HG02884 (cell line): ENCODE measurements around the gene FOXN3.

Source experiments
- ATAC-seq: cut with Tn5 transposase; IDR thresholded peaks from one replicate; pipeline ENCODE4 v1.9.1; 2021; ENCODE audit warnings: mild to moderate bottlenecking, moderate library complexity; ENCODE audit not compliant: unreplicated experiment

The FOXN3 gene

GRCh38 chr14:89283327-89284060 lies 133.5 kb downstream of the FOXN3 start:
- ATAC-seq, result peak; percentile 60

DNA sequence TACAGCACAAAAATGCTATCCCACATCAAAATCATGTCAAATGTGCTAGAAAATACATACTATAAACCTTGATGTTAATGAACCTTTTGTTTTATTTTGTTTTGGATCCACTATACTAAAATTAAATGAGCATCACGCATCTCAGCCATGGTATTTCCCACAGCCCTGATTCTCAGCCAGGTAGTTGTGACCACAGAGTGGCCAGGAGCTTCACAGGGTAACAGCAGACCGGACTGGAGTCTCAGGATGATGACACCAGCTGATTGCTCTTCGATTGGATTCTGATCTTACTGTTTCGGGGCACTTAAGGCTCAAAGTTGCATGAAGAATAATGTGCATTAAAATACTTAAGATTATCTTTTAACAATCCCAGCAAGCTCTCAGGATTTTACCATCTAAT lies 134.8 kb downstream of the FOXN3 start:
- no peak for ATAC-seq

- no peak for ATAC-seq
Measured at GRCh38 chr14:89280600-89280999, 136.4 kb downstream of the FOXN3 start.

DNA sequence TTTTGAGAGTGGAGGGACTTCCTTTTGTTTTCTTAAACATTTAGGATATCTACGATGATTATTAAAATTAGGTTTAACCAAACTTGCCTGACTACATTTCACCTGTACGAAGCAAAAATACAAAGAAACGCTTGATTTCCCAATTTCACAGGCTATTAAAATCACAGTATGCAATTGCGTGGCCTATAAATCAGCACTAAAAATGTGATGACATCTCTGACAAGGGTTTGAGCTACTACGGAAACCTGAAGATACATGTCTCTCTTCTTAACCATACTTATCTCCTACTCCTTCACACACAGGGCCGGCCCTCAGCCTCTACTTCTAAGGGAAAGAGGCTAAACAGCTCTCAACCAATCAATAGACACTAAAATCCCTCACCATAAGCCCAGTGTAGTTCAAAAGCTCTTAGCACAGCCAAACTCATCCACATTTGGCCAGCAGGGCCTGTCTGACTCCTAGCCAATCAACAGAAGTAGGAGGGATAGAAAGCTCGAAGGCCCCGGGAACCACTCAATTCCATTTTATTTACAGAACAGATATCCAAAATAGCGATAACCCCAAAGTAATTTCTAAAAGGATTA lies 137.3 kb downstream of the FOXN3 start:
- no peak for ATAC-seq

GRCh38 chr14:89277203-89277602 lies 139.8 kb downstream of the FOXN3 start:
- ATAC-seq, result no peak

DNA sequence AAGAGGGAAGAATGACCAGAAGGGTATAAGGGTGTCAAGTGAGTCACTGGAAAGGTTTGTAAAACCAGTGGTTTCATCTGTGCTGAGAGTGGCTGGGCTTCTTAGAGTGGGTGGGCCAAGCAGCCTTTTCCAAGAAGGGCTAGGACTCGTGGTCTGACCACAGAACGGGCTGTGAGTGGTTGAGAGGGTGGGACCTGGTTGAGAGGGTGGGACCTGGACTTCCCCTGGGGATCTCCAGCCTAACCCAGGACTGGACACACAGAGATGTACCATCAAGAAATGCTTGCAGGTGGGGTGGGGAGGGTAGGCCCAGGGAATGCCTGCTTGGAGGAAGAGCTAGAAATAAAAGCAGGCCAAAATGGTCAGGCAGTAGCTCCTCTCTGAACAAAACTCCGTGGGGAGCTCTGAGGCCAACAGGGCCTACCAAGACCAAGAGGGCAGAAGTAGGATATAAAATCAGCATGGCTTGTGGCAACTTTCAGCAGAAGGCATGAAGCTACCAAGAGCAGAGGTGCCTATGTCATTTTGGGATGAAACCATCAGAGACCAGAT lies 140.5 kb downstream of the FOXN3 start:
- peak; percentile 96 for ATAC-seq

GRCh38 chr14:89270439-89271227 lies 146.4 kb downstream of the FOXN3 start:
- no peak for ATAC-seq

DNA sequence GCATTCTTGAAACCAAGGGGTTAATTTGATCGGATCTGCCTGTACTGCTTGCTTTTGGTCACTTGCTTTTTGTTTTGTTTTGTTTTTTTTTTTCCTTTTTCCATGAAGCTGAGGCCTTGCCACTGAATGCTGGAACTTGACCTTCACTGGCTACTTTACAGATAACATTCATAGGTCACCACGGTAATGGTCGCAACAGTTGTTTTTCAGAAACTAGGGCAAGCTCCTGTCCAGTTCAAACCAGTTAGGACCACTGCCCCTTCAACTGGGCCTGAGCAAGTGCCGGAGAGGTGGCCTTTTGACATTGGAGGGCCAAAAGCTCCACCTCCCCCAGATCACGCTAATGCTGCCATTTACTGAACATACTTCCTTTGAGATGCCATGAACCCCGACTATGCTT lies 147.6 kb downstream of the FOXN3 start:
- ATAC-seq, result no peak

- ATAC-seq, result no peak
Measured at GRCh38 chr14:89268514-89268913, 148.5 kb downstream of the FOXN3 start.

GRCh38 chr14:89267656-89268055 lies 149.4 kb downstream of the FOXN3 start:
- no peak for ATAC-seq

DNA sequence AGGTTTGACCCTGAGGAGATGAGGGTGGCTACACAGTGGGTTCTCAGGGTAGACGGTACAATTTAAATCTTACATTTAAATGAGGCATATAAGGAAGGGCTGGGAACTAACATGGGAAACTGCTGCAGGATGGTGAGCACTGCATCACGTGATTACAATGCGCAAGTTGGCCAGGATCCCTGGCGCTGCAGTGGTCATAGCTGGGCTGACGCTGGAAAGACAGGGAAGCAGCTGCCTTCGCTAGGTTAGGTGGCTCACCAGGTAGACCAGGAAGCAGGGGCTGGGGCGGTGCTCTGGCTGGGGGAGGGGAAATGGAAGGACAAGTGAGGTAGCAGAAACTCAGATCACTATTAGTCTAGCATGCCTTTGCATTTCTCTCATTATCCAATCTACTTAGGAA lies 149.9 kb downstream of the FOXN3 start:
- ATAC-seq, result no peak

DNA sequence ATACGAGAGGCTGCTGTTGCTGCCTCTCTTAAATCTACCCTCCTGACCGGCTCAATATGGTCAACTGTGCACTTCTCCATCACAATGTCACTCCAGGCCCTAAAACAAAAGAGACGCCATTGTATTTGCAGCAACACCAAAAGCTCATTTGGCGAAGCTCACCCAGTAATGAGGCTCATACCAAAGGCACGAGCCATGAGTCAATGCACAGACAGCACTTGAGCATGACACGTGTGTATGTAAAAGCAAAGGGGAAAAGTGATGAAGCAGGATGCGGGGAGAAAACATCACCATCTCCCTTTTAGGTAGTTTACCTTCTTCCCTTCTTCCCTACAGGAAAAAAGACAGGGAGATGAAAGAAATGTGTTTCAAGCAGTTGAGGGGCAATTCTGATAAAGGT lies 150.3 kb downstream of the FOXN3 start:
- no peak for ATAC-seq

- ATAC-seq, result no peak
Measured at GRCh38 chr14:89265234-89265633, 151.8 kb downstream of the FOXN3 start.

DNA sequence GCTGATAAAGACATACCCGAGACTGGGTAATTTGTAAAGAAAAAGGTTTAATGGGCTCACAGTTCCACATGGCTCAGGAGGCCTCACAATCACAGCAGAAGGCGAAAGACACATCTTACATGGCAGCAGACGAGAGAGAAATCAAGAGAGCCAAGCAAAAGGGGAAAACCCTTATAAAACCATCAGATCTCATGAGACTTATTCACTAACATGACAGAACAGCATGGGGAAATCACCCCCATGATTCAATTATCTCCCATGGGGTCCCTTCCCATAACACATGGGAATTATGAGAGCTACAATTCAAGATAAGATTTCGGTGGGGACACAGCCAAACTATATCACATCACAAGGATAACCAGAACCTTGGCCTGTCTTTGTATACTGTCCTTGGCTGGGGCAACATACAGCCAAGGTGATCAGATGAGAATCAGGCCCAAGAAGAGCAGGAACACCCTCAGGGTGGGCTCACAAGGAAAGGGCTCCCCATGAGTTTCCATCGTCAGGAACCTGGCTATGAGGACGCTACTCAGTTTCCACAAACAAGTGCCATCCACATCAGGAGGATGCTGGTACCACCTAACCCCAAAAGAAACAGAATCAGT lies 152.7 kb downstream of the FOXN3 start:
- ATAC-seq, result no peak

DNA sequence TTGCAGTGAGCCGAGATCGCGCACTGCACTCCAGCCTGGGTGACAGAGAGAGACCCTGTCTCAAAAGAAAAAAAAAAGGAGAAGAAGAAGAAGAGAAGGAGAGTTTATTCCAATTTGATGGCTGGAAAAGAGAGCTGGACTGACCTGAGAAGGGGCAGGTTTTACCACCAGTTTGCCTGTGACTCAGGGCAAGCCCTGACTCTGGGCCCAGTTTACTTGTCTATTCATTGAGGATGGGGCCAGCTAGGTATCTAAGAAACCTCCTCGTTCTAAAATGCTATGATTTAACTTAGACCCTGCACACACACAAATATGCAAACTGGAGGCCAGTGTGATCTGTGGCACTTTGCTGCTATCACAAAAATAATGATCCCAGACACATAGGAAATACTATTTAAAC lies 155.0 kb downstream of the FOXN3 start:
- no peak for ATAC-seq

DNA sequence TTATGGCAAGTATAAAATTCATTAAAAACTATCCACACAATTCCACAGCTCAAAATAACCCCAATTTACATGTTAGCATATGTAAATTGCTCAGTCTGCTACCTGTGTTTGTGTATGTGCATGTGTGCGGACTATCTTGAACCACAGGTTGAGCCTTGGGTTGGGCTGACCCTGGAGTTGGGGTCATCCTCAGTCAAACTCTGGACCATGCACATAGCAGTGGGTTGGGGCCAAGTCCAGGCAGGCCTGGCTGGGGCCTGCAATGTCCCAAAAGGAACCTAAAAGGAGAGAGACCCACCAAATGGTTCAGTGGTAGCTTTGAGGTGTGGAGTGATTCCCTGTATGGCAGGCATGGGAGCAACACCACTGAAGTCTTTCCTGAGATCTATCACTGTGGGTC lies 156.1 kb downstream of the FOXN3 start:
- ATAC-seq, result no peak

DNA sequence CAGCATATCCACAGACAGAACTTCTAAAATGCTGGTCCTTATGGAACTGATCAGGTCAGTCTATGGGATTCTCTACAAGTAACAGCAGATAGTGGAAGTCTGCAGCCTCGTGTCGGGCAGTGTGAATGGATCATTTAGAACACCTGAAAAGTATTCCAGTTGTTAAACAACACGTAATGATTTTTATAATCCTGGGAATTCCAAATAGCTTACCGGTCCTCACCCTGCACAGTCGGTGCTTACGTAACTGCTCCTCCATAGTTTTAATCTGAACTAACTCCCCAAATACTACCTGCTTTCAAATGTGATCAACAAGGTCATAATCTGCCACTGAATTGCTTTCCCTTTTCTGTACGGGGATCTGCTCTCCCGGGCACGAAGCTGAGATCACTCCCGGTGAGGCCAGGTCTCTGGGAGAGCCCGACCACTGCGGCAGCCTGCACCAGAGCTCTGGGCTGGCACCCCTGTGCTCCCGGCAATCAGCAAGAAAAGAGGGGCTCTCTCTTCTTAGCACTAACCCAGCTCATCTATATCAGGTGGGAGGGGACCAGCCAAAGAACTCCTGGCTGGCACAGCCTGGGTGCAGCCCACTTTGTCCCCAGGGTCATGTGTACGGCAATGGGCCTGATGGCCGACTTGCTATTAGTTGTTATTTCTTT lies 157.0 kb downstream of the FOXN3 start:
- no peak for ATAC-seq

- no peak for ATAC-seq
Measured at GRCh38 chr14:89258728-89259273, 158.2 kb downstream of the FOXN3 start.

- no peak for ATAC-seq
Measured at GRCh38 chr14:89256951-89257350, 160.1 kb downstream of the FOXN3 start.

- no peak for ATAC-seq
Measured at GRCh38 chr14:89256283-89256682, 160.8 kb downstream of the FOXN3 start.

DNA sequence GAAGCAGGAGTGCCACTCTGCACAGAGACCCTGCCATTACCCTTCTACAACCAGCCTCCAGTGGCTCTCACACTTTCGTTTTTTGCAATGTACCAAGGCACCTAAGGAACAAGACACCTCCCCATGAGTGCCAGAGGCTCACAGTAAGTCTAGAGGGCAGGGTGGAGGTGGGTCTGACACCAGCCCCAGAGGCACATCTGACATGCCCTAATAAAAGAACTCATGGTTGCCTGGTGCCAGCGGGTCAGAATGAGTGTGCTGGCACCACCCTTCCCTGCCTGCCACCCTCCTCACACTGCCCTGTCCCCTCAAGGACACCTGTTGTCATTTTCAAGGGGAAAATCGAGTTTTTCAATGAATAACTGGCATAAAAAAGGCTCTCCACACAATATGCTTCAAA lies 161.2 kb downstream of the FOXN3 start:
- ATAC-seq, result no peak
